ENCODE results near the gene SLC66A2.
"Not testable (repeated sequence)": the region's sequence is repeated elsewhere in the genome, so short reads cannot be mapped to it uniquely, and the experiment has no call there.

SLC66A2 gene

GRCh38 chr18:79971211-79971952 lies 19.9 kb upstream of the SLC66A2 start:
- DNase-seq (ENCODE audit: low read depth in 2 of 2), result no peak

GRCh38 chr18:79970419-79971133 lies 19.1 kb upstream of the SLC66A2 start:
- DNase-seq (ENCODE audit: low read depth in 2 of 2), result no peak

- no peak for DNase-seq (ENCODE audit: low read depth in 2 of 2)
These were observed 13.9 kb upstream of the SLC66A2 start for GRCh38 chr18:79965119-79965902.

GRCh38 chr18:79964330-79965118 lies 13.1 kb upstream of the SLC66A2 start, which contains the start of gene HSBP1L1:
Gene HSBP1L1 (plus strand): TSS chr18:79964643. CDS start chr18:79964736, 93 bp downstream.
- peak in 1 of 2 donors; percentile 46 for DNase-seq (ENCODE audit: low read depth in 2 of 2)

- no peak for DNase-seq (ENCODE audit: low read depth in 2 of 2)
These were observed 12.3 kb upstream of the SLC66A2 start for GRCh38 chr18:79963658-79964329.

- peak in 1 of 2 donors; percentile 45 for DNase-seq (ENCODE audit: low read depth in 2 of 2)
These were observed 11.6 kb upstream of the SLC66A2 start for GRCh38 chr18:79962835-79963657.

- DNase-seq (ENCODE audit: low read depth in 2 of 2), result no peak
These were observed 10.9 kb upstream of the SLC66A2 start for GRCh38 chr18:79962311-79962710.

GRCh38 chr18:79961527-79962291 lies 10.3 kb upstream of the SLC66A2 start:
- DNase-seq (ENCODE audit: low read depth in 2 of 2), result no peak

GRCh38 chr18:79960921-79961526 lies 9.6 kb upstream of the SLC66A2 start:
- no peak for DNase-seq (ENCODE audit: low read depth in 2 of 2)

- DNase-seq (ENCODE audit: low read depth in 2 of 2), result not testable (repeated sequence)
These were observed 8.8 kb upstream of the SLC66A2 start for GRCh38 chr18:79960161-79960801.

- no peak for DNase-seq (ENCODE audit: low read depth in 2 of 2)
These were observed 7.5 kb upstream of the SLC66A2 start for GRCh38 chr18:79958981-79959380.

- DNase-seq (ENCODE audit: low read depth in 2 of 2), result no peak
These were observed 4.8 kb upstream of the SLC66A2 start for GRCh38 chr18:79956276-79956675.

GRCh38 chr18:79955302-79956075 lies 4.0 kb upstream of the SLC66A2 start:
- no peak for DNase-seq (ENCODE audit: low read depth in 2 of 2)

- DNase-seq (ENCODE audit: low read depth in 2 of 2), result no peak
These were observed 3.3 kb upstream of the SLC66A2 start for GRCh38 chr18:79954791-79955190.

GRCh38 chr18:79953971-79954651 lies 2.7 kb upstream of the SLC66A2 start:
- no peak for DNase-seq (ENCODE audit: low read depth in 2 of 2)

- DNase-seq (ENCODE audit: low read depth in 2 of 2), result no peak
These were observed 1.6 kb upstream of the SLC66A2 start for GRCh38 chr18:79952996-79953559.

All from stimulated activated CD8-positive, alpha-beta memory T cell treated with anti-CD3 and anti-CD28 coated beads, Interleukin-7, amount 100 ng/mL, for 4 hours (primary cell).